B cell (primary cell): Measurements from ENCODE around the gene ANGPTL8. TPM values are rescaled to one million over a fixed set of nuclear protein-coding genes. Genes with fewer than 3 reads are reported as not detected.

Experiments used
- ATAC-seq: fragments of 200-7000 bp; cut with Tn5 transposase; one replicate; pipeline ENCODE4 v1.10.0; 2021; ENCODE audit warnings: low read depth, mild to moderate bottlenecking, moderate number of reproducible peaks, moderate library complexity
- CTCF ChIA-PET: fragments of 350-600 bp; sonication (Branson Sonifier 250); formaldehyde crosslinking; loops from one replicate; lab custom pipeline; 2021; ENCODE audit warnings: antibody characterized with exemption, inconsistent platforms; lab: Charles Lee
- POLR2A ChIA-PET: fragments of 350-600 bp; sonication (Branson Sonifier 250); formaldehyde crosslinking; loops from one replicate; lab custom pipeline; 2021; ENCODE audit warnings: antibody characterized with exemption; lab: Charles Lee
- DNase-seq: peaks from one replicate; pipeline ENCODE4 v3.0.0; 2013
- H2AFZ ChIP-seq: 2 replicates; pipeline ENCODE4 v1.6.1; 2012; ENCODE audit warnings: mild to moderate bottlenecking, low read depth, low read length; ENCODE audit not compliant: insufficient read depth, poor library complexity, severe bottlenecking
- H3K27ac ChIP-seq, 2 donors: 1 replicate in 1 of 2; 2 replicates in 1 of 2; pipeline ENCODE4 v1.5.1; 2012 to 2013; ENCODE audit warnings: low read length in 2 of 2, mild to moderate bottlenecking in 2 of 2, moderate library complexity in 1 of 2
- H3K27me3 ChIP-seq, 4 experiments: fragments of 200-600 bp in 1 of 4; sonication (generic) in 1 of 4; replicated peaks in 1 of 4; 1 replicate in 2 of 4; 2 replicates in 2 of 4; pipeline versions ENCODE4 v1.6.1 to v1.7.0; 2013 to 2016; ENCODE audit warnings: low read length in 3 of 4, mild to moderate bottlenecking in 2 of 4, mixed read lengths in 1 of 4, moderate library complexity in 1 of 4; ENCODE audit not compliant: insufficient read depth in 4 of 4, control insufficient read depth in 3 of 4; ENCODE audit errors: control extremely low read depth in 1 of 4
- H3K36me3 ChIP-seq, 2 experiments: replicated peaks in 1 of 2; 1 replicate in 1 of 2; 2 replicates in 1 of 2; pipeline versions ENCODE4 v1.6.1 to v1.7.1; 2013; ENCODE audit warnings: low read length in 1 of 2; ENCODE audit not compliant: insufficient read depth in 2 of 2, control insufficient read depth in 1 of 2; ENCODE audit errors: control extremely low read depth in 1 of 2, extremely low read depth in 1 of 2
- H3K4me1 ChIP-seq, 2 donors: fragments of 200-600 bp in 1 of 2; sonication (generic) in 1 of 2; 1 replicate in 1 of 2; 2 replicates in 1 of 2; pipeline versions ENCODE4 v1.5.1 to v1.6.1; 2013 to 2017; ENCODE audit warnings: low read length in 2 of 2; ENCODE audit not compliant: control insufficient read depth in 2 of 2, insufficient read depth in 2 of 2
- H3K4me2 ChIP-seq: replicated peaks from 2 replicates; pipeline ENCODE3; 2012; ENCODE audit warnings: mild to moderate bottlenecking, low read depth, low read length; ENCODE audit not compliant: poor library complexity, severe bottlenecking
- H3K4me3 ChIP-seq, 5 experiments: fragments of 200-600 bp in 1 of 5; sonication (generic) in 1 of 5; 1 replicate in 3 of 5; 2 replicates in 2 of 5; pipeline versions ENCODE4 v1.5.1 to v1.7.0; 2011 to 2016; ENCODE audit warnings: low read length in 4 of 5, mild to moderate bottlenecking in 4 of 5, low read depth in 2 of 5, control low read depth in 1 of 5, moderate library complexity in 1 of 5; ENCODE audit not compliant: insufficient read depth in 1 of 5; ENCODE audit errors: control extremely low read depth in 1 of 5, extremely low read depth in 1 of 5
- H3K79me2 ChIP-seq: fragments of 200-600 bp; sonication (generic); one replicate; pipeline ENCODE4 v1.6.0; 2016; ENCODE audit warnings: low read length; ENCODE audit not compliant: control insufficient read depth, insufficient read depth
- H3K9ac ChIP-seq: fragments of 200-600 bp; sonication (generic); 2 replicates; pipeline ENCODE4 v1.6.1; 2017; ENCODE audit warnings: mild to moderate bottlenecking, low read length, moderate library complexity
- H3K9me3 ChIP-seq, 3 donors: one replicate each; pipeline versions ENCODE4 v1.6.1 to v1.7.1; 2013; ENCODE audit warnings: low read length in 2 of 3; ENCODE audit not compliant: control insufficient read depth in 2 of 3, insufficient read depth in 1 of 3; ENCODE audit errors: control extremely low read depth in 1 of 3
- H4K20me1 ChIP-seq: 2 replicates; pipeline ENCODE4 v1.6.0; 2012; ENCODE audit warnings: mild to moderate bottlenecking, low read length; ENCODE audit not compliant: insufficient read depth, control insufficient read depth, poor library complexity, severe bottlenecking
- H3K27ac Mint-ChIP-seq: one replicate; pipeline ENCODE4 v1.8.0; 2021; ENCODE audit warnings: mixed read lengths
- H3K27me3 Mint-ChIP-seq: one replicate; pipeline ENCODE4 v1.8.0; 2021; ENCODE audit warnings: mixed read lengths
- H3K4me1 Mint-ChIP-seq: one replicate; pipeline ENCODE4 v1.8.0; 2021; ENCODE audit warnings: mixed read lengths
- H3K4me3 Mint-ChIP-seq: one replicate; pipeline ENCODE4 v1.8.0; 2021; ENCODE audit warnings: mixed read lengths
- H3K9me3 Mint-ChIP-seq: one replicate; pipeline ENCODE4 v1.8.0; 2022; ENCODE audit warnings: mixed read lengths; ENCODE audit not compliant: insufficient read depth
- EZH2 ChIP-seq: IDR thresholded peaks from 2 replicates; pipeline ENCODE4 v1.6.1; 2012; ENCODE audit warnings: borderline replicate concordance, low read depth, mild to moderate bottlenecking, moderate library complexity, low read length; ENCODE audit not compliant: insufficient read depth, poor library complexity, severe bottlenecking
- WGBS: methylation state at CpG from one replicate; pipeline ENCODE4 v1.1.5; 2013; ENCODE audit warnings: missing lambda C conversion rate; ENCODE audit not compliant: insufficient coverage; 5-methylcytosine and 5-hydroxymethylcytosine counted together
- intact Hi-C: fragments of 100-400 bp; cut with micrococcal nuclease; formaldehyde crosslinking; loops from one replicate; pipeline ENCODE4 v1.10.0; 2022
- polyA plus RNA-seq: library from polyadenylated mRNA; depleted of rRNA; stranded (reverse); fragments of >200 nt; gene quantifications from 2 replicates; pipeline ENCODE4 v1.2.3, GENCODE V29; 2012
- total RNA-seq, 2 donors: library from RNA; stranded (reverse); fragments of 120-200 nt in 1 of 2; gene quantifications; 1 replicate in 1 of 2; 2 replicates in 1 of 2; pipeline versions ENCODE4 v1.2.3 to v1.2.4, GENCODE V29; 2013 to 2022
- TF ChIP-seq, protein P1 (sequence below): fragments of 200-600 bp; IDR thresholded peaks from one replicate; pipeline ENCODE4 v1.8.0; 2022; ENCODE audit warnings: antibody characterized with exemption, mild to moderate bottlenecking

The ANGPTL8 gene
- total and polyA plus RNA-seq, 2 donors (not counting 1 experiment from before 2014, with no cell fraction given), result not detected

GRCh38 chr19:11226716-11227166 is 12.7 kb upstream of the ANGPTL8 start:
- Histone ChIP-seq H3K4me3 (no peak overlapping the region), H3K79me2 (no peaks in the 10 kb centered on the region), H3K36me3 (no peaks in the 10 kb centered on the region), H3K27me3 (no peaks in the 10 kb centered on the region), H3K4me1 (no peaks in the 10 kb centered on the region), H4K20me1 (no peaks in the 10 kb centered on the region), H3K27ac (no peak overlapping the region), H3K4me2 (no peak overlapping the region), H3K9ac (no peak overlapping the region), H3K9me3 (peaks cover 0 to 15% (median 2%) of the 10 kb centered on the region in 3 donors), H2AFZ (no peak overlapping the region)
- no peak overlapping the region for H3K27ac Mint-ChIP-seq
- no peaks in the 10 kb centered on the region for H3K9me3 Mint-ChIP-seq
- no peak overlapping the region for H3K4me3 Mint-ChIP-seq
- ATAC-seq (no peak), DNase-seq (no peak)
- intact Hi-C loops, result no loop called here
- CTCF ChIA-PET, result no interaction called here
- no peaks in the 10 kb centered on the region for H3K27me3 Mint-ChIP-seq
- no peaks in the 10 kb centered on the region for H3K4me1 Mint-ChIP-seq
- 43% methylated on average over 1 of the region's 1 CpG for WGBS
- POLR2A ChIA-PET, result no interaction called here
- TF ChIP-seq, protein P1, sequence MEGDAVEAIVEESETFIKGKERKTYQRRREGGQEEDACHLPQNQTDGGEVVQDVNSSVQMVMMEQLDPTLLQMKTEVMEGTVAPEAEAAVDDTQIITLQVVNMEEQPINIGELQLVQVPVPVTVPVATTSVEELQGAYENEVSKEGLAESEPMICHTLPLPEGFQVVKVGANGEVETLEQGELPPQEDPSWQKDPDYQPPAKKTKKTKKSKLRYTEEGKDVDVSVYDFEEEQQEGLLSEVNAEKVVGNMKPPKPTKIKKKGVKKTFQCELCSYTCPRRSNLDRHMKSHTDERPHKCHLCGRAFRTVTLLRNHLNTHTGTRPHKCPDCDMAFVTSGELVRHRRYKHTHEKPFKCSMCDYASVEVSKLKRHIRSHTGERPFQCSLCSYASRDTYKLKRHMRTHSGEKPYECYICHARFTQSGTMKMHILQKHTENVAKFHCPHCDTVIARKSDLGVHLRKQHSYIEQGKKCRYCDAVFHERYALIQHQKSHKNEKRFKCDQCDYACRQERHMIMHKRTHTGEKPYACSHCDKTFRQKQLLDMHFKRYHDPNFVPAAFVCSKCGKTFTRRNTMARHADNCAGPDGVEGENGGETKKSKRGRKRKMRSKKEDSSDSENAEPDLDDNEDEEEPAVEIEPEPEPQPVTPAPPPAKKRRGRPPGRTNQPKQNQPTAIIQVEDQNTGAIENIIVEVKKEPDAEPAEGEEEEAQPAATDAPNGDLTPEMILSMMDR, result no peak
- no peak for TF ChIP-seq EZH2

DNA sequence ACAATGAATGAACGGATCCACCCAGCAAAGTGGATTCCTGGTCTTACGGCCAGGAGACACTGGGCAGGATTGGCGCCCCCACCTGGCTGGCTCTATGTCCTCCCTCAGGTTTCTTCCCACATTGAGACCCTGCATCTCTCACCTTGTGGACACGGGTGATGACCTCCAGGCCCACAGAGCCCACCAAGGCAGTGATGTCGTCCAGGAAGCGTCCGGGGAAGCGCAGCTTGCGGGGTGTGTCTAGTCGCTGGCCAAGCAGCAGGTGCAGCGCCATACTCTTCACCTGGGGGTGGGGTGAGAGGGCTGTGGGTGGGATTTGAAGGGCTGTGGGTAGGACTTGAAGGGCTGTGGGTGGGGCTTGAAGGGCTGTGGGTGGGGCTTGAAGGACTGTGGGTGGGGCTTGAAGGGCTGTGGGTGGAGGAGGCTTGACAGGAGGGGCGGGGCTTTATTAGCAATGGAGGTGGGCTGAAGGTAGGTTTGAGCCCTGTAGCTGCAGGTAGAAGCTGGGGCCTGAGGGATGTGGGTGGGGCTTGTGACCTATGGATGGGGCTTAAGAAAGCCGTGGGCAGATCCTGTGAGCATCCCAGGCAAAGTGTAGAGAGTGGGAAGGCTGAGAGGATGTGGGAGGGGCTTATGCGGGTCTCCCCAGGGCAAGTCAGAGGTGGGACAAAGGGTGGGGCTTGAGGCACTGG is 12.1 kb upstream of the ANGPTL8 start:
- 94% methylated on average over 13 of the region's 14 CpGs for WGBS
- H2AFZ ChIP-seq, result no peak overlapping the region

More for the DNA sequence above, 12.1 kb upstream of the ANGPTL8 start:
- intact Hi-C loops, result no loop called here
- TF ChIP-seq, protein P1, result no peak
- no peak for TF ChIP-seq EZH2
- Histone ChIP-seq H3K4me3 (no peak overlapping the region), H3K4me1 (no peaks in the 10 kb centered on the region), H3K27me3 (no peaks in the 10 kb centered on the region), H3K9ac (no peak overlapping the region), H3K4me2 (no peak overlapping the region), H3K36me3 (no peaks in the 10 kb centered on the region), H3K9me3 (peaks cover 0 to 13% (median 0%) of the 10 kb centered on the region in 3 donors), H4K20me1 (no peaks in the 10 kb centered on the region), H3K27ac (no peak overlapping the region), H3K79me2 (no peaks in the 10 kb centered on the region)
- ChIA-PET CTCF (no interaction called here), POLR2A (no interaction called here)
- Mint-ChIP-seq H3K27ac (no peak overlapping the region), H3K9me3 (no peaks in the 10 kb centered on the region), H3K27me3 (no peaks in the 10 kb centered on the region), H3K4me1 (no peaks in the 10 kb centered on the region), H3K4me3 (no peak overlapping the region)
- DNase-seq (peak; percentile 8), ATAC-seq (peak; percentile 39)
